Lower leg skin (tissue), 4 donors: Measurements from ENCODE around the gene LMTK2. TPM values are rescaled to one million over a fixed set of nuclear protein-coding genes. Genes with fewer than 3 reads are reported as not detected.

Experiments used
- DNase-seq, 2 donors: peaks; one replicate each; pipeline ENCODE4 v3.0.0-alpha.2; 2019; ENCODE audit warnings: low spot score in 2 of 2
- H3K4me3 ChIP-seq: fragments of 200-600 bp; sonication (generic); 2 replicates; pipeline ENCODE4 v1.5.1; 2017; ENCODE audit warnings: mild to moderate bottlenecking, low read depth; ENCODE audit not compliant: poor library complexity, severe bottlenecking
- CTCF ChIP-seq, 3 donors: fragments of 450-650 bp; IDR thresholded peaks; one replicate each; pipeline ENCODE4 v1.5.1; 2016; ENCODE audit warnings: antibody characterized with exemption in 3 of 3, mild to moderate bottlenecking in 3 of 3, moderate library complexity in 2 of 3
- POLR2A ChIP-seq, 2 donors: fragments of 450-650 bp; IDR thresholded peaks; one replicate each; pipeline ENCODE4 v1.6.1; 2016 to 2017; ENCODE audit warnings: antibody characterized with exemption in 2 of 2, mild to moderate bottlenecking in 1 of 2, moderate library complexity in 1 of 2
- WGBS, 2 donors: methylation state at CpG; one replicate each; pipeline ENCODE4 v1.1.5; 2018; 5-methylcytosine and 5-hydroxymethylcytosine counted together
- intact Hi-C: fragments of 100-400 bp; cut with DNase I; formaldehyde crosslinking; loops from one replicate; pipeline ENCODE4 v1.15.0; 2023; ENCODE audit warnings: low total_unique reads
- total RNA-seq, 4 donors: library from RNA; depleted of rRNA; stranded (reverse); fragments of >200 nt; gene quantifications; one replicate each; pipeline ENCODE4 v1.1.0, GENCODE V29; 2016

Gene LMTK2
- total RNA-seq, 4 donors from 2014 or later: 31.9 to 44.3 (median 35.0) TPM

- H3K4me3 ChIP-seq: no peak overlapping the region
- TF ChIP-seq CTCF (IDR thresholded peaks at IDR 0.05) (no peak), POLR2A (IDR thresholded peaks at IDR 0.05) (no peak)
- WGBS, 2 donors: 88 to 96% methylated on average over 8 of the region's 8 CpGs
- intact Hi-C loops: no loop called here
- DNase-seq: no peak
Observed at GRCh38 chr7:98194672-98195457, 88.2 kb downstream of the LMTK2 start.

- intact Hi-C loops: no loop called here
- 87 to 89% methylated on average over 16 of the region's 16 CpGs for WGBS, 2 donors
- H3K4me3 ChIP-seq: no peak overlapping the region
- TF ChIP-seq POLR2A (IDR thresholded peaks at IDR 0.05) (no peak), CTCF (IDR thresholded peaks at IDR 0.05) (no peak)
- no peak for DNase-seq
Observed at GRCh38 chr7:98196706-98197605, 90.3 kb downstream of the LMTK2 start.

GRCh38 chr7:98199131-98199530 lies 92.5 kb downstream of the LMTK2 start:
- intact Hi-C loops: no loop called here
- WGBS, 2 donors: 92 to 94% methylated on average over 5 of the region's 5 CpGs
- TF ChIP-seq POLR2A (IDR thresholded peaks at IDR 0.05): no peak
- TF ChIP-seq CTCF (IDR thresholded peaks at IDR 0.05): no peak
- H3K4me3 ChIP-seq: no peak overlapping the region
- no peak for DNase-seq

GRCh38 chr7:98200364-98200763 lies 93.7 kb downstream of the LMTK2 start:
- DNase-seq: no peak
- no peak for TF ChIP-seq POLR2A (IDR thresholded peaks at IDR 0.05)
- no peak for TF ChIP-seq CTCF (IDR thresholded peaks at IDR 0.05)
- 90 to 92% methylated on average over 6 of the region's 6 CpGs for WGBS, 2 donors
- H3K4me3 ChIP-seq: no peak overlapping the region
- intact Hi-C loops: no loop called here

GRCh38 chr7:98202367-98203195 lies 95.9 kb downstream of the LMTK2 start:
- DNase-seq: peak in 1 of 2 donors; percentile 57
- intact Hi-C loops: no loop called here
- no peak overlapping the region for H3K4me3 ChIP-seq
- WGBS, 2 donors: 66 to 73% methylated on average over 15 of the region's 15 CpGs
- TF ChIP-seq POLR2A (IDR thresholded peaks at IDR 0.05) (no peak), CTCF (IDR thresholded peaks at IDR 0.05) (no peak)
